ENCODE results near the gene KRTAP4-2.
"Not testable (repeated sequence)": the region's sequence is repeated elsewhere in the genome, so short reads cannot be mapped to it uniquely, and the experiment has no call there.

The KRTAP4-2 gene

DNA sequence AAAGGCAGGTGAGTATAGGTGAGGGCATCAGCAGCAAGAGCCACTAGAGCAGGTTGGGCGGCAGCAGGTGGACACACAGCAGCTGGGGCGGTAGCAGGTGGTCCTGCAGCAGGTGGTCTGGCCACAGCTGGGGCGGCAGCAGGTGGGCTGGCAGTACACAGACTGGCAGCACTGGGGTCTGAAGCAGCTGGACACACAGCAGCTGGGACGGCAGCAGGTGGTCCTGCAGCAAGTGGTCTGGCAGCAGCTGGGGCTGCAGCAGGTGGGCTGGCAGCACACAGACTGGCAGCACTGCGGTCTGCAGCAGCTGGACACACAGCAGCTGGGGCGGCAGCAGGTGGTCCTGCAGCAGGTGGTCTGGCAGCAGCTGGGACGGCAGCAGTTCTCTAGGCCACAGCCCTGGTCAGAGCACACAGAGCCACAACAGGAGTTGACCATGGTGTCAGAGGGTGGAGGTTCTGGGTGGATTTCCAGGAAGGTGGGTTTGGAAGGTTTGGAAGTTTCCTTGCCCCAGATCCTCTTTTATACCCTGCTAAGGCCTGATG is at the start of gene KRTAP4-2:
Gene KRTAP4-2 (minus strand): TSS at position 495 of the 545 bp plus-strand sequence. CDS start 57 bp downstream, at position 438.
- no peak for DNase-seq (ENCODE audit: low spot score)

DNA sequence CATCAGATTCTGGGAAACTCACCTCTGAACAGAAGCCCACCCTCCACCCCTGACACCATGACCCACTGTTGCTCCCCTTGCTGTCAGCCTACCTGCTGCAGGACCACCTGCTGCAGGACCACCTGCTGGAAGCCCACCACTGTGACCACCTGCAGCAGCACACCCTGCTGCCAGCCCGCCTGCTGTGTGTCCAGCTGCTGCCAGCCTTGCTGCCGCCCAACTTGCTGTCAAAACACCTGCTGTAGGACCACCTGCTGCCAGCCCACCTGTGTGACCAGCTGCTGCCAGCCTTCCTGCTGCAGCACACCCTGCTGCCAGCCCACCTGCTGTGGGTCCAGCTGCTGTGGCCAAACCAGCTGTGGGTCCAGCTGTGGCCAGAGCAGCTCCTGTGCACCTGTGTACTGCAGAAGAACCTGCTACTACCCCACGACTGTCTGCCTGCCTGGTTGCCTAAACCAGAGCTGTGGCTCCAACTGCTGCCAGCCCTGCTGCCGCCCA is 48.6 kb upstream of the KRTAP4-2 start, which contains the start of gene KRTAP9-2:
Gene KRTAP9-2 (plus strand): TSS at position 51 of the 498 bp plus-strand sequence. CDS start 7 bp downstream, at position 58.
- not testable (repeated sequence) for DNase-seq (ENCODE audit: low spot score)

DNA sequence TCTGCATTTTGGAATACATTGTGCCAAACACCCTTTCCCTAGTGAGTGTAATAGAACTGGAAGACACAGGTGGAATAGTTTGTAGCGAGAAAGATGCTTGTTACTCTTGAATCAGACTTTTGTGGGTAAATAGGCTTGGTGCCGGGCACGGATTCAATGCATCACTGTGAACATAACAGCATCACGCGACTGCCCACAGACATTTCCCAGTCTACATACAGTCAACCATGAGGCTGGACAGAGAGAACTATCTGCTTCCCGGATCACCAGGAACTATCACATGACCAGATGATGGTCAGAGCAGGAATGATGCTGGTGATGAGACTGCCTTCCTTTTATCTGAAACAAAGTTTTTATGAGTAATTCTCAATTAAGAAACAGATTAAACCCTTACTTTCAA is 48.0 kb upstream of the KRTAP4-2 start:
- DNase-seq (ENCODE audit: low spot score) = no peak

DNA sequence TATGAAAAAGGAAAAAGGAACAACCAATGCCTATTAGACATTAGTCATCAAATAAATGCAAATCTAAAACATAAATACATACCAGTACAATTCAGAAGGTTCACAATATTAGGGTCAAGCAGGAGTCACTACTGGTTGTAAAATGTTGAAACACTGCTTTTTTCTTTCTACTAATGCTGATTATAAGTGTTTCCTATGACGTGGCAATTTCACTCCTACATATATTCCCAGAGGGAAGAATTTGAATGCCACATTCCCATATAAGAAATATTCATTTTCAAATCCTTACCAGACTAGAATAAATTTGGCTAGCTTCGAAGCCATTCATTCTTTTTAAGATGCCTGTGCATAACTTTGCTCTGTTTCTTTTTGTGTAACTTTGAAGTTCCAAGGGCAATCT is 45.8 kb upstream of the KRTAP4-2 start:
- no peak for DNase-seq (ENCODE audit: low spot score)

DNA sequence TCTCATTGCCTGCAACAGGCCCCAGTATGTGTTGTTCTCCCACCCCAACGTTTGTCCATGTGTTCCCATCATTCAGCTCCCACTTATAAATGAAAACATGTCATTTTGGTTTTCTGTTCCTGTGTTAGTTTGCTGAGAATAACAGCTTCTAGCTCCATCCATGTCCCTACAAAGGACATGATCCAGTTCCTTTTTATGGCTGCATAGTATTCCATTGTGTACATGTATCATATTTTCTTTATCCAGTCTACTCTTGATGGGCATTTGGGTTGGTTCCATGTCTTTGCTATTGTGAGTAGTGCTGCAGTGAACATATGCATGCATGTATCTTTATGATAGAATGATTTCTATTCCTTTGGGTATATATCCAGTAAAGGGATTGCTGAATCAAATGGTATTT is 37.7 kb upstream of the KRTAP4-2 start:
- DNase-seq (ENCODE audit: low spot score) = no peak

DNA sequence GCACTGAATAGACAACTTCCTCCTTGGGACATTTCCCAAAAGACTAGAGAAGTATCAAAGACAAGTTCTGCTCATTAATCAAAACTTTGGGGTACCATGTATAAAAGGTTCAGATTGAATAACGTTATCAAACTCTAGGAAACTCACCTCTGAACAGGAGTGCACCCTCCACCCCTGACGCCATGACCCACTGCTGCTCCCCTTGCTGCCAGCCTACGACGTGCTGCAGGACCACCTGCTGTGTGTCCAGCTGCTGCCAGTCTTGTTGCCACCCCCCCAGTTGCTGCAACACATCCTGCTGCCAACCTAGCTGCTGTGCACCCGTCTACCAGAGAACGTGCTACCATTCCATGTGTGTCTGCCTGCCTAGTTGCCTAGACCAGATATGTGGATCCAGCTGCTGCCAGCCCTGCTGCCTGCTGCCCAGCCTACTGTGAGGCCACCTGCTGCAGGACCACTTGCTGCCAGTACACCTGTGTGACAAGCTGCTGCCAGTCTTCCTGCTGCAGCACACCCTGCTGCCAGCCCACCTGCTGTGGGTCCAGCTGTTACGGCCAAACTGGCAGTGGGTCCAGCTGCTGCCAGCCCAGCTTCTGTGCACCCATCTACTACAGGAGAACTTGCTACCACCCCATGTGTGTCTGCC is 34.6 kb upstream of the KRTAP4-2 start:
- no peak for DNase-seq (ENCODE audit: low spot score)

DNA sequence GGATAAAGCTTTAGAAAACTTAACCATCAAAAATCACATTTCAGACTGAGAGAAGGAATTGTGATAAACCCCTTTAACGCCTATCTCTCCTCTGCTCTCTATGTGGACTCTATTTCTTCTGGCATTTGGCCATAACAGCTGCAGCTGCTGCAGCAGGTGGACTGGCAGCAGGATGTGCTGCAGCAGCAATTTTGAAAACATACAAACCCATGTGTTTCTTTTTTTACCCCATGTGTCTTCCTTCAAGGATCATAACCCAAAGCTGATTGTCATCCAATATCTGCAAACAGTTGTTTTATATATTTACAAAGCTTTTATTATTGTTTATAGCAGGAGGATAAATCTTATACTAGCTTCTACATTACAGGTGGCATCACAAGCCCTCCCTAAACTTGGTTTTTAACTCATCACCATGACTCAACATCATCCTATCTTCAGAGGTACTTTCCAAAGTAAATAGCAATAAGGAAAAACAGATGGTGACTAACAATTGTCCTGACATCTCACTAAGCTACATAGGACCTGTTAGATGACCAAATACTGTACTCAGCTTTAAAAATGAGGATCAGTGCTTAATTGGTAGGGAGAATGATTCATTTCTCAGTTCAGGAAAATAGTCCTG is 33.9 kb upstream of the KRTAP4-2 start:
- DNase-seq (ENCODE audit: low spot score) = no peak

DNA sequence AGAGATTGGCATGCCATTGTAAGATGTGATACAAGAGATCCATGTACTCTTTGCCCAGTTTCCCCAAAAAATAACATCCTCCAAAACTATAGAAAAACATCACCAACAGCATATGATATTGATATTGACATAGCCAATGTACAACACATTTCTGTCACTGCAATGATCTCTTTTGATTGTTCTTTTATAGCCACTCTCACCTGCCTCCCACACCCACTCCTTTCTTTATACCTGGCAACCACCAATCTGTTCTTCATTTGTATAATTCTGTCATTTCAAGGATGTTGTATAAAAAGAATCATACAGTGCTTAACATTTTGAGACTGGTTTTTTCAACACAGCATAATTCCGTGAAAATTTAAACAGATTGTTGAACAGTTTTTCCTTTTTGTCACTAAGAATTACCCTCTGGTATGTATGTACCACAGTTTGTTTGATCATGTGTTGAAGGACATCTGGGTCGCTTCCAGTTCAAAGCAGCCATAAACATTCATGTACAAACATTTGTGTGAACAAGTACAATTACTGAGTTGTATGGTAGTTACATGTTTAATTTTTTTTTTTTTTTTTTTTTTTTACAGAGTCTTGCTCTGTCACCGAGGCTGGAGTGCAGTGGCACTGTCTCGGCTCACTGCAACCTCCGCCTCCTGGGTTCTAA is 21.5 kb upstream of the KRTAP4-2 start:
- no peak for DNase-seq (ENCODE audit: low spot score)

DNA sequence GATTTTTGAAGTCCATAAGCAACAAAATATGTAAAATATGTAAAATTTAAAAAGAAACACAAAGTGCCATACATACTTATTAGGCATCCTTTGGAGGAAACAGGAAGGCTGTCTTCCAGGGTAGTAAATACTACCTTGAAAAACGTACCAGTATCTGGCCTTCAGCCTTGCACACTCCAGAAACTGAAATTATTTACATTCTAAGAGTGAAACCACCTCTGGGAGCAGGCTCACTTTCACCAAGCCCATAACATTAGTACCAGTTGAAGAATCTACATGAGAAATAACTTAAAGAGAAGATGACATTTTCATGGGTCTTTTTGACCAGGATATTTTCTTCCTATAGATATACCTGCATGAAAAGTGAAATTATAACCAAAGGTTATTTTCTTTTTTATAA is 18.0 kb upstream of the KRTAP4-2 start:
- no peak for DNase-seq (ENCODE audit: low spot score)

DNA sequence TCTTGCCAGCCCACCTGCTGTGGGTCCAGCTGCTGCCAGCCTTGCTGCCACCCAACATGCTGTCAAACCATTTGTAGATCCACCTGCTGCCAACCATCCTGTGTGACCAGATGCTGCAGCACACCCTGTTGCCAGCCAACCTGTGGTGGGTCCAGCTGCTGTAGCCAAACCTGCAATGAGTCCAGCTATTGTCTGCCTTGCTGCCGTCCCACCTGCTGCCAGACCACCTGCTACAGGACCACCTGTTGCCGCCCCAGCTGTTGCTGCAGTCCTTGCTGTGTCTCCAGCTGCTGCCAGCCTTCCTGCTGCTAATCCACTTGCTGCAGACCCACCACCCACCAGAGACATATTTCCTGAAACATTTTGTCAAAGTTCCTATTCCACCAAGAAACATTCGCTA is 12.3 kb upstream of the KRTAP4-2 start:
- DNase-seq (ENCODE audit: low spot score) = no peak

DNA sequence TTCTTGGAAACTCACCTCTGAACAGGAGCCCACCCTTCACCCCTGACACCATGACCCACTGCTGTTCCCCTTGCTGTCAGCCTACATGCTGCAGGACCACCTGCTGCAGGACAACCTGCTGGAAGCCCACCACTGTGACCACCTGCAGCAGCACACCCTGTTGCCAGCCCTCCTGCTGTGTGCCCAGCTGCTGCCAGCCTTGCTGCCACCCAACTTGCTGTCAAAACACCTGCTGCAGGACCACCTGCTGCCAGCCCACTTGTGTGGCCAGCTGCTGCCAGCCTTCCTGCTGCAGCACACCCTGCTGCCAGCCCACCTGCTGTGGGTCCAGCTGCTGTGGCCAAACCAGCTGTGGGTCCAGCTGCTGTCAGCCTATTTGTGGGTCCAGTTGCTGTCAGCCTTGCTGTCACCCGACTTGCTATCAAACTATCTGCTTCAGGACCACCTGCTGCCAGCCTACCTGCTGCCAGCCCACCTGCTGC is 11.9 kb upstream of the KRTAP4-2 start, which contains the start of gene KRTAP9-1:
Gene KRTAP9-1 (plus strand): TSS at position 51 of the 482 bp plus-strand sequence. CDS start 0 bp downstream, at position 51.
- DNase-seq (ENCODE audit: low spot score) = not testable (repeated sequence)

DNA sequence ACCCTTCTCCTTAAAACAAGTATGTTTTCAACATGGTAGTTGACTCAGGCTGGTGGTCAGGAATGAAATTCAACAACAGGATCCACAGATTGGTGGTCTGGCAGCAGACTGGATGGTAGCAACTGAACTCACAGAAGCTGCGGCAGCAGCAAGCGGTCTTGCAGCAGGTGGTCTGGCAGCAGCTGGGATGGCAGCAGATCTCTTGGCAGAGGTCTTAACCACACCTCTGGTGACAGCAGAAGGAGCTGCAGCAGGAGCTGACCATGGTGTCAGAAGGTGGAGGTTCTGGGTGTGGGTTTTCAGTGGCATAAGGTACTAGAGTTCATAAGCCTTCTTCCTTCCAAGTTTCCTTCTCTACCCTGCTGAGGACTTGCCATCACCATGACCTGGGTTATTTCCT is 8.9 kb upstream of the KRTAP4-2 start:
- no peak for DNase-seq (ENCODE audit: low spot score)

DNA sequence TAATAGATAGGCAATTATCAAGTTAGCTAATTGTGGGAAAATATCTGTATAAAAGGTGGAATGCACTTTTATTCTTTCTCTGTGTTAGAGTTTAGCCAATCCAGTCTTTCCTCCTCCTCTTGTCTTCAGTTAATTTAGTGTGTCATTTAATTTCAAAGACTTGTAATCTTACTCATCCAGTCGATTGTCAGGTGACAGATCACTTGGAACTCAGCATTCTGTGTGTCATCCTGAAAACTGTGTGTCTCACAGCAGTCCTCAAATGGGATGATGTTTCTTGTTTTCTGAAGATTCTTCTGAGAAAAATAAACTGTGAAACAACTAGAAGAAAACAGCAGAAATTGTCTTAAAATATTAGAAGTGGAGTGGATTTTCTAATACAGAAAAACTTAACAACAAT is 7.0 kb upstream of the KRTAP4-2 start:
- DNase-seq (ENCODE audit: low spot score) = no peak

DNA sequence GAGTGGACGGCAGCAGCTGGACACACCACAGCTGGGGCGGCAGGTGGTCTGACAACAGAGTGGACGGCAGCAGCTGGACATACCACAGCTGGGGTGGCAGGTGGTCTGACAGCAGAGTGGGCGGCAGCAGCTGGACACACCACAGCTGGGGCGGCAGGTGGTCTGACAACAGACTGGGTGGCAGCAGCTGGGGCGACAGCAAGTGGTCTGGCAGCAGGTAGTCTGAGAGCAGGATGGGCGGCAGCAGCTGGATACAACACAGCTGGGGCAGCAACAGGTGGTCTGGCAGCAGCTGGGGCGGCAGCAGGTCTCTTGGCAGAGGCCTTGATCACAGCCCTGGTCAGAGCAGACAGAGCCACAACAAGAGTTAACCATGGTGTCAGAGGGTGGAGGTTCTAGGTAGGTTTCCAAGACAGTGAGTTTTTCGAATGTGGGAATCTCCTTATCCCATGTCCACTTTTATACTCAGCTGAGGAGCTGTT is 6.5 kb upstream of the KRTAP4-2 start, which contains the start of gene KRTAP4-1:
Gene KRTAP4-1 (minus strand): TSS at position 432 of the 482 bp plus-strand sequence. CDS start 57 bp downstream, at position 375.
- no peak for DNase-seq (ENCODE audit: low spot score)

DNA sequence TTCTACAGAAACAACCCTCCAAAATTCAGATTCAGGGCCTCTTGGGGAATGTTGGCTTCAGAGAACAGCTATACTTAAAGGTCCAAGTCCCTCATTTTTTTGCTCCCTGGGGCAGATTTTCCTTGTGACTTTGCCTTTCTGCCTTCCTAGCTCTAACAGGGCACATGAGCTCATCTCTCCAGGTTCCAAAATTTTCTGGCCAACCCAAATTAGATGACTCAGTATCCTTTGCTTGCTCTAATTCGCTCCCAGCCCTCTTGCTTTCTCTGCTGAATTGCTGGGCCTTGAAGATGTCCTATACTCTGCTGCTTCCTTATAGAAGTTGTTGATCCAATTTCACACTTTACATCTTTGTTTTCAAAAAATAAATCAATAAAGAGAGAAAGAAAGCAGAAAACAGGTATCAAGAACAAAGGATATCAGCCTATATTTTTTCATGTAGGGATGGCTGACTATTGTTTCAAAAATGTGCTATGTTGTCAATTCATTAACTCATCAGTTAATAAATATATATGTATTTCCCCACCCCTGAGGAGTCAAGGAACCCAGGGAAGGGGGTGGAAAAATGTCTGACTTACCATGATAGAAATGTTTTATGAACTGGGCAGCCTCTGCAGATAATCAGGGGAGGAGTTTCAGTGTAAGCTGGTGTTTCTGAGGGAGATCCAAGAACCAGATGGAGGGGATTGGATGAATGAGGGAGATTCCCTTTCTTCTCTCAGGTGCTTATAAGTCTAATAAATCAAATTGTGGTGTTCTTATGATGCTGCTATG is 1.0 kb upstream of the KRTAP4-2 start:
- DNase-seq (ENCODE audit: low spot score) = no peak

DNA sequence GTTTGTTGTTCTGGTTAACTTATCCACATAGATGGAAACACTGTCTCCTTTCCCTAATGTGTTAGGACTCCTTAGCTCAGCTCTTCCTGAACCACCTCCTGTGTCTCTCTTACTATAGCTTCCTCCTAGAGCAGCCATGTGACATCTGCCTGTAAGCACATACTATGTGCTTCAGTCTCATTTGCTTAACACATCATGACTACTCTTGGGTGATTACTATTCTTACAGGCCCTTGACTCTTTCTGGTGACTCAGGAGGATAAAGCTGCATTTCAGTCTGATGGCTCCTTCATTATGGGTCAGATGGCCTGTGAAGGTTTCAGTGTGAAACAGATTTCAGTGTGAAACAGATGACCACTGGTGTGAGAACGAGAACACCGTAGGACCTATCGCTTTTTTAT is 320 bp upstream of the KRTAP4-2 start:
- no peak for DNase-seq (ENCODE audit: low spot score)

DNA sequence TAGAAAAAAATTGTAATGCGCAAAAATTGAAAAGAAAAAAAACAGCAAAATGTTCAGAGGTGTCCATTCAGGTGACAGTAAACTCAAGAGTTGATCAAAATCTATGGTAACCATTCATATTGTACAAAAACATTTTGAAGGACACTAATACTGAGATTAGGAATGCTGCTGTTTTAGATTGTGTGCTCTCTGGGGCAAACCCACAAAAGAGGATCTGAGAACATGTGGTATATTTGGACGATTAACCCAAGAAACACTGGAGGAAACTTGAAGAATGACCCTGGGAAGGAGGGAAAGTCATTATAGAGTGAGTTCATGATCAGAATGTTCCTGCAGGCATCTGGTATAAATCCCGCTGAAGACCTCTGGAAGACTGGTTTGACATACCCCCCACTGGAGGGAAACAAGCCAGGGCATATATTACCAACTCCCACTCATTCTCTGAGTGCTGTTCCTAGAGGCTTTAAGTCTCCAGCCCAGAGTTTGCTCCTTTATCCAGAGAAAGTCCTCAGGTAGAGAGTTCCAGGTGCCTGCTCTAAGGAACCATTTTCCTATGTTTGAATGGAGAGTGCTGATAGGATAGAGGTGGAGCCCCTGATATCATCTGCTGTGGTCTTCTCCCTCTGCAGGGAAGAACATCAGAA is 1.2 kb downstream of the KRTAP4-2 start:
- DNase-seq (ENCODE audit: low spot score) = no peak

DNA sequence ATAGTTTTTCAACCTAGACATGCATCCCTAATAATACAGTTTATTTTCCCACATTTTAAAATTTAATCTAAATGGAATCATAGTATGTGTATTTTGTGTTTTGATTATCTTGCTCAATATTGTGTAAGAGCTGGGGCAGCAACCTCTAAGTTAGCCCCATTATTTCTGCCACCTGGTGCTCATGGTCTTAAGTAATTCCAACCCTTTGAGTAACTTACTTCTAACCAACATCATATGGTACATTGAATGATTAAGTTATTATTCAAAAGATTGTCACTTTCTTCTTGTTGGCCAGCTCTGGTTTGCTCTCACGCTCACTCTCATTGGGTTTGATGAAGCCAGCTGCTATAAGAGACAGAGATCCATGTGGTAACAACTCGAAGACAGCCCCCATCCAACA is 6.1 kb downstream of the KRTAP4-2 start:
- DNase-seq (ENCODE audit: low spot score) = no peak

DNA sequence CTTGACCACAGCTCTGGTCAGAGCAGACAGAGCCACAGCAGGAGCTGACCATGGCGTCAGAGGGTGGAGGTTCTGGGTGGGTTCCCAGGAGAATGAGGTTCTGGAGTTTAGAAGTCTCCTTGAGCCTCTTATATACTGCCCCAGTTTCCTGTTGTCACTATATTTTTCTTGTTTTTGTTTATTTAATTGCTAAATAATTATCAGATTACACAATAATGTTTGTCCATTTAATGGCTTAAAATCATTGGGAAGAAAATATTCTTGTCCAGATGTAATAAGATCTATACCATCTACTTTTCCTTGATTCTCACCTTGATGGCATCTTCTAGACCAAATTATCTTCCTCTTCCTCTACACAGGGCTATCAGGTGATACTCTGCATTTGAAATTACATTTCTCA is 9.9 kb downstream of the KRTAP4-2 start, which contains the start of gene KRTAP4-3:
Gene KRTAP4-3 (minus strand): TSS at position 101 of the 400 bp plus-strand sequence. CDS start 49 bp downstream, at position 52.
- no peak for DNase-seq (ENCODE audit: low spot score)

DNA sequence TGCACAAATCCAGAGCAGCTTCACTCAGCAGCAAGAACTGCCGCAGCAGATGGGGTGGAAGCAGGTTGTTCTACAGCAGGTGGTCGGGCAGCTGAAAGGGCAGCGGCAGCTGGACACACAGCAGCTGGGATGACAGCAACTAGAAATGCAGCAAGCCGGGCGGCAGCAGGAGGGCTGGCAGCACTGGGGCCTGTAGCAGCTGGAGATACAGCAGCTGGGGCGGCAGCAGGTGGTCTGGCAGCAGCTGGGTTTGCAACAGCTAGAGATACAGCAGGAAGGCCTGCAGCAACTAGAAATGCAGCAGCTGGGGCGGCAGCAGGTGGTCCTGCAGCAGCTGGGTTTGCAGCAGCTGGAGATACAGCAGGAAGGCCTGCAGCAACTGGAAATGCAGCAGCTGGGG is 10.5 kb downstream of the KRTAP4-2 start:
- no peak for DNase-seq (ENCODE audit: low spot score)

DNA sequence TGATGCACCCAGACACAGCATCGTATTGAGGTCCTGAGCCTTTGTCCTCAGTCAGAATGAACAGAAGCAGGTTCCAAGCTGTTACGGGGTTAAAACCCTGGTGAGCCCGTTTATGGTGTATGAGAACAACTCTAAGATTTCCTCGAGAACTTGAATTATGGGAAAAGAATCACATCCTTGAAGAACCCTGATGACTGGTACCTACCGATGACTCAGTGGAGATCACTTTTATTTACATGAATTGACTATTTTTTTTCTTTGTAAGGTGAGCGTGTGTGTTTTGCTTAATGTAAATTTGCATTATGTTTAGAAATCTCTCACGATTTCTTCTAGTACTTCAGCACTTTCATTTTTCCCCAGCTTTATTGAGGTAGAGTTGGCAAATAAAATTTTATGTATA is 14.2 kb downstream of the KRTAP4-2 start:
- DNase-seq (ENCODE audit: low spot score) = no peak

All from cerebellar cortex (tissue), 1 donor.